H9 (cell line): ENCODE results near the gene GTF3A. TPM values are rescaled to one million over a fixed set of nuclear protein-coding genes. Genes with fewer than 3 reads are reported as not detected.

ENCODE experiments used
- DNase-seq: peaks from one replicate; pipeline ENCODE4 v3.0.0-alpha.2; 2017
- H2AFZ ChIP-seq: one replicate; pipeline ENCODE4 v1.6.1; 2013; ENCODE audit warnings: mild to moderate bottlenecking, low read length, control low read depth, moderate library complexity
- H2AK5ac ChIP-seq: 2 replicates; pipeline ENCODE4 v1.6.1; 2013; ENCODE audit warnings: low read length, control low read depth, mixed read lengths; ENCODE audit not compliant: insufficient read length
- H2BK120ac ChIP-seq: one replicate; pipeline ENCODE4 v1.6.1; 2013; ENCODE audit warnings: low read depth, mild to moderate bottlenecking, low read length, control low read depth, inconsistent platforms; ENCODE audit not compliant: poor library complexity, severe bottlenecking
- H2BK12ac ChIP-seq: 2 replicates; pipeline ENCODE4 v1.6.1; 2013; ENCODE audit warnings: low read length, control low read depth, mixed read lengths, low read depth; ENCODE audit not compliant: insufficient read length
- H2BK15ac ChIP-seq: 2 replicates; pipeline ENCODE4 v1.6.1; 2013; ENCODE audit warnings: low read depth, low read length, control low read depth
- H2BK20ac ChIP-seq: one replicate; pipeline ENCODE4 v1.6.1; 2013; ENCODE audit warnings: low read depth, mild to moderate bottlenecking, low read length, control low read depth, inconsistent platforms; ENCODE audit not compliant: poor library complexity, severe bottlenecking
- H2BK5ac ChIP-seq: 2 replicates; pipeline ENCODE4 v1.6.1; 2013; ENCODE audit warnings: low read length, control low read depth, mixed read lengths; ENCODE audit not compliant: insufficient read length
- H3K14ac ChIP-seq: 2 replicates; pipeline ENCODE4 v1.6.1; 2013; ENCODE audit warnings: low read length, control low read depth; ENCODE audit not compliant: insufficient read depth
- H3K18ac ChIP-seq: 2 replicates; pipeline ENCODE4 v1.6.1; 2013; ENCODE audit warnings: low read depth, mild to moderate bottlenecking, mixed read lengths, low read length, control low read depth; ENCODE audit not compliant: insufficient read length
- H3K23ac ChIP-seq: 2 replicates; pipeline ENCODE4 v1.6.1; 2013; ENCODE audit warnings: low read length, control low read depth, mixed read lengths, low read depth; ENCODE audit not compliant: insufficient read length
- H3K23me2 ChIP-seq: 2 replicates; pipeline ENCODE4 v1.6.1; 2013; ENCODE audit warnings: low read depth, mild to moderate bottlenecking, mixed read lengths, low read length, control low read depth; ENCODE audit not compliant: insufficient read length, poor library complexity, severe bottlenecking
- H3K27ac ChIP-seq: 2 replicates; pipeline ENCODE4 v1.5.1; 2013; ENCODE audit warnings: low read length, control low read depth, mixed read lengths, low read depth; ENCODE audit not compliant: insufficient read length
- H3K27me3 ChIP-seq: 2 replicates; pipeline ENCODE4 v1.6.1; 2013; ENCODE audit warnings: low read length, control low read depth, inconsistent platforms; ENCODE audit not compliant: insufficient read depth
- H3K4ac ChIP-seq: 2 replicates; pipeline ENCODE4 v1.6.1; 2013; ENCODE audit warnings: low read depth, mild to moderate bottlenecking, control low read depth, inconsistent platforms, low read length, moderate library complexity
- H3K4me1 ChIP-seq: 2 replicates; pipeline ENCODE4 v1.6.1; 2013; ENCODE audit warnings: low read length, control low read depth, inconsistent platforms; ENCODE audit not compliant: insufficient read depth
- H3K4me2 ChIP-seq: 2 replicates; pipeline ENCODE4 v1.6.1; 2013; ENCODE audit warnings: low read length, control low read depth, mixed read lengths; ENCODE audit not compliant: insufficient read length, insufficient read depth
- H3K56ac ChIP-seq: 2 replicates; pipeline ENCODE4 v1.6.1; 2013; ENCODE audit warnings: low read depth, mild to moderate bottlenecking, mixed read lengths, low read length, control low read depth; ENCODE audit not compliant: insufficient read length
- H3K79me1 ChIP-seq: 2 replicates; pipeline ENCODE4 v1.6.1; 2013; ENCODE audit warnings: low read depth, mild to moderate bottlenecking, moderate library complexity, low read length, control low read depth, inconsistent platforms; ENCODE audit not compliant: insufficient read depth, poor library complexity, severe bottlenecking
- H3K79me2 ChIP-seq: 2 replicates; pipeline ENCODE4 v1.6.1; 2013; ENCODE audit warnings: low read length, control low read depth, inconsistent platforms; ENCODE audit not compliant: insufficient read depth
- H3K9ac ChIP-seq: 2 replicates; pipeline ENCODE4 v1.6.1; 2013; ENCODE audit warnings: low read length, control low read depth, mixed read lengths; ENCODE audit not compliant: insufficient read length; ENCODE audit errors: extremely low read depth
- H3K9me3 ChIP-seq: one replicate; pipeline ENCODE4 v1.6.1; 2013; ENCODE audit warnings: low read depth, low read length, inconsistent platforms; ENCODE audit not compliant: control insufficient read depth
- H3T11ph ChIP-seq: one replicate; pipeline ENCODE4 v1.6.1; 2013; ENCODE audit warnings: mild to moderate bottlenecking, low read length, control low read depth, inconsistent platforms
- H4K20me1 ChIP-seq: one replicate; pipeline ENCODE4 v1.6.1; 2013; ENCODE audit not compliant: control insufficient read depth, insufficient read length, insufficient read depth
- H4K5ac ChIP-seq: 2 replicates; pipeline ENCODE4 v1.6.1; 2013; ENCODE audit warnings: low read depth, mild to moderate bottlenecking, mixed read lengths, low read length, control low read depth; ENCODE audit not compliant: insufficient read length
- H4K8ac ChIP-seq: replicated peaks from 2 replicates; pipeline ENCODE4 v1.6.1; 2013; ENCODE audit warnings: low read length, control low read depth, mixed read lengths, low read depth; ENCODE audit not compliant: insufficient read length
- H4K91ac ChIP-seq: 2 replicates; pipeline ENCODE4 v1.6.1; 2013; ENCODE audit warnings: low read depth, mild to moderate bottlenecking, moderate library complexity, mixed read lengths, low read length, control low read depth; ENCODE audit not compliant: insufficient read length
- H3K27ac Mint-ChIP-seq, 3 experiments: 2 replicates in 2 of 3; 3 replicates in 1 of 3; pipeline ENCODE4 v1.8.0; 2020 to 2021; ENCODE audit warnings: mixed read lengths in 3 of 3, mild to moderate bottlenecking in 1 of 3, moderate library complexity in 1 of 3
- H3K27me3 Mint-ChIP-seq: 2 replicates; pipeline ENCODE4 v1.8.0; 2021; ENCODE audit warnings: low read depth, mild to moderate bottlenecking, moderate library complexity, mixed read lengths
- H3K36me3 Mint-ChIP-seq, 3 experiments: 2 replicates in 2 of 3; 3 replicates in 1 of 3; pipeline ENCODE4 v1.8.0; 2020 to 2021; ENCODE audit warnings: low read depth in 3 of 3, mixed read lengths in 3 of 3; ENCODE audit not compliant: insufficient read depth in 1 of 3
- H3K4me1 Mint-ChIP-seq, 2 experiments: 2 replicates each; pipeline ENCODE4 v1.8.0; 2020; ENCODE audit warnings: mixed read lengths in 2 of 2
- H3K4me3 Mint-ChIP-seq, 2 experiments: 2 replicates in 1 of 2; 3 replicates in 1 of 2; pipeline ENCODE4 v1.8.0; 2020 to 2021; ENCODE audit warnings: mild to moderate bottlenecking in 2 of 2, mixed read lengths in 2 of 2, moderate library complexity in 1 of 2
- H3K9me3 Mint-ChIP-seq, 2 experiments: 2 replicates in 1 of 2; 3 replicates in 1 of 2; pipeline ENCODE4 v1.8.0; 2020; ENCODE audit warnings: mild to moderate bottlenecking in 2 of 2, mixed read lengths in 2 of 2, moderate library complexity in 1 of 2
- WGBS: extraction: QIAGEN DNeasy Blood & Tissue Kit; methylation state at CpG from one replicate; pipeline ENCODE4 v1.1.7; 2013; ENCODE audit warnings: missing lambda C conversion rate, low lambda C conversion rate, mixed read lengths; ENCODE audit not compliant: insufficient read length; ENCODE audit errors: extremely low coverage; 5-methylcytosine and 5-hydroxymethylcytosine counted together
- total RNA-seq: library from RNA; stranded (reverse); gene quantifications from 2 replicates; pipeline ENCODE4 v1.2.1, GENCODE V29; 2021
- TF ChIP-seq, protein P1 (sequence below): fragments of 200-600 bp; sonication (generic); conservative IDR thresholded peaks from 3 replicates; pipeline ENCODE4 v1.8.0; 2021; ENCODE audit warnings: antibody characterized with exemption, mild to moderate bottlenecking

The GTF3A gene
- total RNA-seq, 1 experiment from 2014 or later = 70.0 TPM

DNA sequence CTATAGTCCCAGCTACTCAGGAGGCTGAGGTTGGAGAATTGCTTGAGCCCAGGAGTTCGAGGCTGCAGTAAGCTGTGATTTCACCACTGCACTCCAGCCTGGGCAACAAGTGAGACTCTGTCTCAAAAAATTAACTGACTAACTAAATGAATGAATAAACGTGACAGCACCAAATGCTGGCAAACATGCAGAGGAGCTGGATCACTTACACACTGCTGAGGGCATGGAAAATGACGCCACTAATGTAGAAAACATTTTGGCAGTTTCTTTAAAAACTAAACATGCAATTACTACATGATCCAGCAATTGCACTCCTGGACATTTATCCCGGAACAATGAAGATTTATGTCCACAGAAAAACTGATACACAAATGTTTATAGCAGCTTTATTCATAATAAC lies 31.3 kb upstream of the GTF3A start:
- H3K4ac ChIP-seq = no peak overlapping the region
- no peak overlapping the region for H2AK5ac ChIP-seq
- H3K18ac ChIP-seq = no peak overlapping the region
- H3K27me3 ChIP-seq = no peaks in the 10 kb centered on the region
- no peak overlapping the region for H4K5ac ChIP-seq
- H3T11ph ChIP-seq = no peak overlapping the region
- H3K4me1 Mint-ChIP-seq = peaks cover 2 to 6% of the 10 kb centered on the region in 2 experiments
- H3K79me1 ChIP-seq = no peaks in the 10 kb centered on the region
- no CpG with 5 or more reads among the region's 4 CpGs for WGBS
- no peaks in the 10 kb centered on the region; the same call in 1 of the 2 replicates for H3K27me3 Mint-ChIP-seq
- no peak overlapping the region for H2BK120ac ChIP-seq
- H3K9me3 Mint-ChIP-seq = no peaks in the 10 kb centered on the region
- H3K4me3 Mint-ChIP-seq = no peak overlapping the region
- H3K36me3 Mint-ChIP-seq = no peaks in the 10 kb centered on the region
- no peaks in the 10 kb centered on the region for H3K9me3 ChIP-seq
- TF ChIP-seq, protein P1, sequence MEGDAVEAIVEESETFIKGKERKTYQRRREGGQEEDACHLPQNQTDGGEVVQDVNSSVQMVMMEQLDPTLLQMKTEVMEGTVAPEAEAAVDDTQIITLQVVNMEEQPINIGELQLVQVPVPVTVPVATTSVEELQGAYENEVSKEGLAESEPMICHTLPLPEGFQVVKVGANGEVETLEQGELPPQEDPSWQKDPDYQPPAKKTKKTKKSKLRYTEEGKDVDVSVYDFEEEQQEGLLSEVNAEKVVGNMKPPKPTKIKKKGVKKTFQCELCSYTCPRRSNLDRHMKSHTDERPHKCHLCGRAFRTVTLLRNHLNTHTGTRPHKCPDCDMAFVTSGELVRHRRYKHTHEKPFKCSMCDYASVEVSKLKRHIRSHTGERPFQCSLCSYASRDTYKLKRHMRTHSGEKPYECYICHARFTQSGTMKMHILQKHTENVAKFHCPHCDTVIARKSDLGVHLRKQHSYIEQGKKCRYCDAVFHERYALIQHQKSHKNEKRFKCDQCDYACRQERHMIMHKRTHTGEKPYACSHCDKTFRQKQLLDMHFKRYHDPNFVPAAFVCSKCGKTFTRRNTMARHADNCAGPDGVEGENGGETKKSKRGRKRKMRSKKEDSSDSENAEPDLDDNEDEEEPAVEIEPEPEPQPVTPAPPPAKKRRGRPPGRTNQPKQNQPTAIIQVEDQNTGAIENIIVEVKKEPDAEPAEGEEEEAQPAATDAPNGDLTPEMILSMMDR = no peak
- H3K56ac ChIP-seq = no peak overlapping the region
- no peak overlapping the region for H2BK20ac ChIP-seq
- H3K23me2 ChIP-seq = no peaks in the 10 kb centered on the region
- no peaks in the 10 kb centered on the region for H3K4me1 ChIP-seq
- no peak overlapping the region for H3K4me2 ChIP-seq
- no peak overlapping the region for H3K14ac ChIP-seq
- no peak overlapping the region for H3K27ac Mint-ChIP-seq
- H2BK12ac ChIP-seq = no peak overlapping the region
- no peaks in the 10 kb centered on the region for H3K79me2 ChIP-seq
- H2BK15ac ChIP-seq = no peak overlapping the region
- H2AFZ ChIP-seq = no peak overlapping the region
- no peak overlapping the region for H3K23ac ChIP-seq
- no peaks in the 10 kb centered on the region for H4K20me1 ChIP-seq
- H2BK5ac ChIP-seq = no peak overlapping the region
- no peak overlapping the region for H4K91ac ChIP-seq
- no peak for DNase-seq
- no peak overlapping the region for H3K9ac ChIP-seq
- H4K8ac ChIP-seq = no peak overlapping the region
- H3K27ac ChIP-seq = no peak overlapping the region
